ENCODE measurements around the gene C9orf50.
"Not testable (repeated sequence)": the region's sequence is repeated elsewhere in the genome, so short reads cannot be mapped to it uniquely, and the experiment has no call there.

The C9orf50 gene
- 0 to 0.08 (median 0) reads per million in 4 donors for total RNA-seq

GRCh38 chr9:129620669-129621295 lies at the start of gene C9orf50:
TSS of gene C9orf50 (minus strand) at chr9:129621101. CDS start at chr9:129620574, 527 bp downstream.
- DNase-seq, result no peak

GRCh38 chr9:129669946-129670345 lies 49.0 kb upstream of the C9orf50 start:
- DNase-seq, result no peak

DNA sequence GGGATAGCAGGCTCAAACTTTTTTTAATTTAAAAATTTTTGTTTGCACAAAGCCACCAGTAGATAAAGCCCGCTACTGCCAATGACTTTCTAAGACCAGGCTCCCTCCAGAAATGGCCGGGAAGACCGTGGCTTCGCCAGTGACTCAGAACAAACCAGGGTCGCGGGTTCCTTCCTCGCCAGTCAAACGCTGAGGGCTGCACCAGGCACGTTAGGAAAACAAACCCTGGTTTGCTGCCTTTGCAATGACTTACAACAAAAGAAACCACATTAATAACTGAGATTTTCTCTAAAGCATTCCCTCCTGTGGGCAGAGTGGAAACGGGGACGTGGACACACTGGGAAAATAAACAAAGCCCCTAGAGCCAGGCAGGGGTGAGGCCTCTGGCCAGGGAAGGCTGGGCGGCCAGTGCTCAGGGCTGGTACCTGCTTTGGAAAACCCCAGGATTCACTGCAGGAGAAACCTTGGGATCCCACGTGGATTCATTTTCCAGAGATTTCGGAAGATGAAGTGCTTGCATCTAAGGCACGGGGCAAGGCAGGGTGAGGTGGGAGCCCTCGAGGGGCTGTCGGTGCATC lies 48.3 kb upstream of the C9orf50 start:
- DNase-seq, result no peak

DNA sequence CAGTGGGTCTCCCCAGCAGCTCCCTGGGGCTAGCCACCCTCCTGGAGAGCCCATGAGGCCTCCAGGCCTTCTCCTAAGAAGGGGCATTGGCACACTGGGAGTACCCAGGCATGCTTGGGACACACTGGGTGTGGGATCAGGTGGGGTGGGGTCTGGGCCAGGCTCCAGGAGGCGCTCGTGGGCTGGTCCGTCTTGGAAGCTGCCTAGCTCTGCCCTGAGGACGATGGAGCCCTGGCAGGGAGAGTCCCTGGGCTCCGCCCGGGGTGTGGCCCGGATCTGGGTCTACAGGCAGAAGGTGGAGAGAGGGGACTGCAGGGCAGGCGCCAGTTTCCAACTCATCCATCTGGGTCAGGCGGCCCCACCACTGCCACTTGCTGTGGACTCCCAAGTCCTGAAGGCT lies 46.9 kb upstream of the C9orf50 start:
- no peak for DNase-seq

- no peak for DNase-seq
Observed at GRCh38 chr9:129667378-129667777, 46.5 kb upstream of the C9orf50 start.

DNA sequence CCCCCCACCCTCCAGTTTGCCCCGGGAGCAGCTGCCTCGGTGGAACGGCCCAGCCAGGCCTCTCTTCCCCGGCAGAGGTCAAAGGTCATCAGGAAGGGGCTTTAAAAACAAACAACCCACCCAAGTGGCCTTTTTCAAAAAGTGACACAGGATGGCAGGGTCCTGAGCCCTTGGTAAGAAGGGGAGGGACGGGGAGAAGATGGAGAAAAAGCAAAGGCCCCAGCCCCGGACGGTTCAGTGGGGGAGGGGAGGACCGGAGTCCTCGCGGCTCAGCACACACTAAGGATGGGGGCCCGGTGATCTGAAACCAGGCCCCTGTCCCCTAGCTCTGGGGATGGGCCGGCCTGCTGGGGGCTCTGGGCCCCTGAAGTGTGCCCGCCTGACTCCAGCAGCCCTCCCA lies 45.7 kb upstream of the C9orf50 start:
- no peak for DNase-seq

GRCh38 chr9:129665814-129666520 lies 45.1 kb upstream of the C9orf50 start:
- no peak for DNase-seq

DNA sequence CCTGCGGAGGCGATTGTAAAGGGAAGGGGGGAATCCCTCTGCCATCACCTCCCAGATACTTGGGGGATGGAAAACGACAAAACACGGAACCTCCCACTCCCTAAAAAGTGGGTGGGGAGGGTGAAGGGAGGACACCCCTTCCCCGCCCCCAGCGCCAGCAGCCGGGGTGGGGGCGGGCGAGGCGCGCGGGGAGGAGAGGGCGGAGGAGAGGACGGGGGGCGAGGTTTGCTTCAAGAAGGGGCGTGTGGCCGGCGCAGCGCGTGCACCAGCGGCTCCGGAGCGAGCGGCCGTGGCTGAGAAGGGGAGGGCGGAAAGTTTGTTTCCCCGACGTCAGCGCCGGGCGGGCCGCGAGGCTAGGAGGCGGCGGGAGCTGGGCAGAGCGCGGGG lies 44.5 kb upstream of the C9orf50 start, which contains the start of gene PRRX2:
TSS of gene PRRX2 (plus strand) at position 259 of the 387 bp plus-strand sequence. CDS start 221 bp downstream, outside the sequence.
- DNase-seq, result peak in 1 of 5 donors; percentile 16

DNA sequence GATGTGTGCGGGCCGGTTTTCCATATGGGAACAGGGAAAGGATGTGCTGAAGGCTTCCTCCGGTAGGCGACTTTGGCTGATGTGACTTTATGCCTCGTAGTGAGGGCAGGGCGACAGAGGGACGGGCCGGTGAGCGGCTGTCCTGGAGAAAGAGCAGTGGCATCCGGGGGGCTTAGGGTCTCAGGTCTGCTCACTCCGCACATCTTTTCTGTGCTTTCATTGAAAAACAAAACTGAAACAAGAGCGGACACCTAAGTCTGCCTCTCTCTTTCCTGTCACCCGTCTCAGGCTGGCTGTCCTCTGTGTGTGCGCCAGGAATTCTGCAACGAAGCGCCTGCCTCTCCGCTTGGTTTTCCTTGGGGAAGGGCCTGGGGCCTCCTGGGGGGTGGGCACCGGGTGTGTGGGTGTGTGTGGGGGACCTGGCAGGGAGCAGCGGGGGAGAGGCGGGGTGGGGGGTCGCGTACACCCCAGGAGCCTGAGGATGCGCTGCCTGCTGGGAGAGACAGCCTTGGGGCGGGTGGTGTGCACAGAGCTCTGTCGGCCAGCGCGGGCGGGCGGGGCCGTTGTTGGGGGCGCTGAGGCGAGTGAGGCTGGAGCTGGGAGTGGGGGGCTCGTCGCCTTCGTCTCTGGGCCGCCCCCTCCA lies 44.0 kb upstream of the C9orf50 start:
- no peak for DNase-seq

GRCh38 chr9:129662239-129662638 lies 41.3 kb upstream of the C9orf50 start:
- DNase-seq, result not testable (repeated sequence)

GRCh38 chr9:129661029-129661428 lies 40.1 kb upstream of the C9orf50 start:
- no peak for DNase-seq

- no peak for DNase-seq
Observed at GRCh38 chr9:129656795-129657390, 36.0 kb upstream of the C9orf50 start.

GRCh38 chr9:129655696-129656095 lies 34.8 kb upstream of the C9orf50 start:
- no peak for DNase-seq

- no peak for DNase-seq
Observed at GRCh38 chr9:129655154-129655553, 34.3 kb upstream of the C9orf50 start.

GRCh38 chr9:129654554-129655040 lies 33.7 kb upstream of the C9orf50 start:
- no peak for DNase-seq

- DNase-seq, result no peak
Observed at GRCh38 chr9:129653823-129654553, 33.1 kb upstream of the C9orf50 start.

DNA sequence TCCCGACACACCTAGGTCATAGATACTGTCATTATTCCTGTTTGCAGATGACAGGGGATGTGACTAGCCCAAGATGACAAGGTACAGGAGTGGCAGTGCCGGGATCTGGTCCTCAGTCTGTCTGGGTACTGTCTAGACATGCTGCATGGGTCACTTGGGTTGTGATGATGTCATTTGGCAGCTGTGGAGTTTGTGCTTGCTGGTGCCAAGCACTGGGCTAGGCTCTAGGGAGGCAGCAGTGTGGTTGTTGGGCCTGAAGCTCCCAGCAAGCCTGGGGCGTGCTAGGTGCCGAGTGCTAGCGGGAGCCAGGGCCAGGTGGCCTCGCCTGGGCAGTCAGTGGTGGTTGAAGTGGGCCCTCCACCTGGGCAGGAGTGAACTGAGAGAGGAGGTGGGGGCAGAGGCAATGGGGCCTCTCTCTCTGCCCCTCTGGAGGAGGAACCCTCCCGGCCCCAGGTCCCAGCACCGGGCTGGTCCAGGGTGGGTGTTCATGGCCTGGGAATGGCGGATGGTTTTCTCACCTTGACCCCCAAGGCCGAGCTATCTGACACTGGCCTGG lies 29.9 kb upstream of the C9orf50 start:
- no peak for DNase-seq

- no peak for DNase-seq
Observed at GRCh38 chr9:129649726-129650679, 29.1 kb upstream of the C9orf50 start.

DNA sequence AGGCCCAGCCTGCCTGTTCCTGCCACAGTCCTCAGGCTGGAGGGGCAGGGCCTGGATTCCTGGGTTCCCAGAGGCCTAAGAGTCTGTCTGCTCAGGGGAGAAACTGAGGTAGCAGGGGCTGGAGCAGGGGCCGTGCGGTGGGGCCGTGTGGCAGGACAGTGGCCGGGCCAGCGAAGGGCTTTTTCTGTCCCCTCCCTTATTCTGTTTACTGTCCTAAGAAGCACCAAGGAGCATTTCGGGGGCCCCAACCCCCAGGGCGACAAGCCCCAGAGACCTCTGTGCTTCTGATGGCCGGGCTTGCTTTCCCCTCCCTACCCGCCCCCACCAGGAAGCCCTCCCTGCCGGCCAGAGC lies 27.8 kb upstream of the C9orf50 start:
- DNase-seq, result no peak

- no peak for DNase-seq
Observed at GRCh38 chr9:129648092-129648763, 27.3 kb upstream of the C9orf50 start.

Data from T-helper 1 cell (primary cell).